OCI-LY1 (cell line): ENCODE data around the gene LAMA5.

ENCODE experiments used
- H2AFZ ChIP-seq: fragments of 200-600 bp; sonication (generic), shearing (Covaris generic); 2 replicates; pipeline ENCODE4 v1.6.0; 2014; ENCODE audit warnings: antibody characterized with exemption, mild to moderate bottlenecking, low read length
- H3F3A ChIP-seq: fragments of 200-600 bp; sonication (generic), shearing (Covaris generic); 2 replicates; pipeline ENCODE4 v1.6.0; 2014; ENCODE audit warnings: mild to moderate bottlenecking, antibody characterized with exemption, low read length, moderate library complexity; ENCODE audit not compliant: insufficient read depth
- H3K27ac ChIP-seq: fragments of 200-600 bp; sonication (generic); 2 replicates; pipeline ENCODE4 v1.5.1; 2014; ENCODE audit warnings: low read length, mixed run types, mild to moderate bottlenecking, low read depth; ENCODE audit not compliant: poor library complexity, severe bottlenecking
- H3K27me3 ChIP-seq: fragments of 200-600 bp; sonication (generic); 2 replicates; pipeline ENCODE4 v1.6.0; 2014; ENCODE audit warnings: antibody characterized with exemption, mild to moderate bottlenecking, low read length, moderate library complexity; ENCODE audit not compliant: insufficient read depth
- H3K36me3 ChIP-seq: fragments of 200-600 bp; sonication (generic); 2 replicates; pipeline ENCODE4 v1.6.1; 2014; ENCODE audit warnings: mild to moderate bottlenecking, antibody characterized with exemption, low read length, moderate library complexity, mixed read lengths; ENCODE audit not compliant: insufficient read depth
- H3K4me1 ChIP-seq: fragments of 200-600 bp; sonication (generic); 2 replicates; pipeline ENCODE4 v1.5.1; 2014; ENCODE audit warnings: mild to moderate bottlenecking, low read length, moderate library complexity; ENCODE audit not compliant: insufficient read depth, severe bottlenecking
- H3K4me2 ChIP-seq: fragments of 200-600 bp; sonication (generic), shearing (Covaris generic); 2 replicates; pipeline ENCODE4 v1.6.1; 2014; ENCODE audit warnings: low read length
- H3K4me3 ChIP-seq: fragments of 200-600 bp; sonication (generic); 2 replicates; pipeline ENCODE4 v1.5.1; 2014; ENCODE audit warnings: low read length, low read depth, mild to moderate bottlenecking, mixed read lengths; ENCODE audit not compliant: poor library complexity, severe bottlenecking
- H3K79me2 ChIP-seq: fragments of 200-600 bp; shearing (Covaris generic); 2 replicates; pipeline ENCODE4 v1.6.1; 2016; ENCODE audit warnings: mixed run types, low read length, mixed read lengths; ENCODE audit not compliant: insufficient read depth
- H3K9ac ChIP-seq: fragments of 200-600 bp; sonication (generic), shearing (Covaris generic); 2 replicates; pipeline ENCODE4 v1.6.1; 2014; ENCODE audit warnings: mild to moderate bottlenecking, low read length, mixed read lengths
- H3K9me2 ChIP-seq: fragments of 200-600 bp; sonication (generic), shearing (Covaris generic); 2 replicates; pipeline ENCODE4 v1.6.1; 2014; ENCODE audit warnings: low read depth, mild to moderate bottlenecking, low read length, mixed read lengths
- H3K9me3 ChIP-seq: fragments of 200-600 bp; shearing (Covaris generic); 2 replicates; pipeline ENCODE4 v1.6.1; 2014; ENCODE audit warnings: low read length, mixed read lengths
- H4K20me1 ChIP-seq: fragments of 200-600 bp; sonication (generic), shearing (Covaris generic); 2 replicates; pipeline ENCODE4 v1.6.0; 2016; ENCODE audit warnings: mild to moderate bottlenecking, low read length; ENCODE audit not compliant: insufficient read depth
- EZH2 ChIP-seq: fragments of 200-600 bp; sonication (generic), shearing (Covaris generic); IDR thresholded peaks from 2 replicates; pipeline ENCODE4 v1.8.0; 2017; ENCODE audit warnings: borderline replicate concordance, mixed run types, mild to moderate bottlenecking, antibody characterized with exemption, low read length, moderate library complexity, mixed read lengths
- TF ChIP-seq, protein P1 (sequence below): fragments of 200-600 bp; sonication (generic), shearing (Covaris generic); IDR thresholded peaks from 2 replicates; pipeline ENCODE4 v1.5.1; 2017; ENCODE audit warnings: mild to moderate bottlenecking, antibody characterized with exemption, low read length, moderate library complexity, mixed read lengths

Gene LAMA5

DNA sequence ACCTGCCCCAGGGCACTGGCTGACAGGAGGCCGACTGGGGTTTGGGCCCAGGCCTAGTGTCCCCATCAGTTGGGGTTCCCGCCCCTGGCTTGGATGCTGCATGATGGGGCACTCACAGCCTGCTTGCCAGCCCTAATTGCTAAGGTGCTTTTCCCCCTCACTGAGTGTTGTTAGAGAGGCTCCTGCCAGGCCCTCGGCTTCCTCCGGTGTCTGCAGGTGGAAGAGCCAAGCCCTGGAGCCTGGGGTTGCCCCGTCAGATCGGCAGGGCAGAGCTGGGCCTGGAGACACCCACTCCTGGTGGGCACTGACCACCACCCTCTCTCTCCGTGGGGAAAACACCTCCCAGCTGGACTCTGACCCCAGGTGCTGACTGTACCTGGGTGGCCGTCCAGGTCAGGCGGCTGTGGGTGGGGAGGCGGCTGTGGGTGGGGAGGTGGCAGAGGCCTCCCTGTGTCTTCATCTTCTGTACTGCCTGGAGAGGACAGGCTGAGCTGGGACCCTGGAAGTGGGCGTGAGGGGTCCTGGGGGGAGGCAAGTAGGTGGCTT lies 46.0 kb upstream of the LAMA5 start:
- H3K9ac ChIP-seq: no peak overlapping the region

DNA sequence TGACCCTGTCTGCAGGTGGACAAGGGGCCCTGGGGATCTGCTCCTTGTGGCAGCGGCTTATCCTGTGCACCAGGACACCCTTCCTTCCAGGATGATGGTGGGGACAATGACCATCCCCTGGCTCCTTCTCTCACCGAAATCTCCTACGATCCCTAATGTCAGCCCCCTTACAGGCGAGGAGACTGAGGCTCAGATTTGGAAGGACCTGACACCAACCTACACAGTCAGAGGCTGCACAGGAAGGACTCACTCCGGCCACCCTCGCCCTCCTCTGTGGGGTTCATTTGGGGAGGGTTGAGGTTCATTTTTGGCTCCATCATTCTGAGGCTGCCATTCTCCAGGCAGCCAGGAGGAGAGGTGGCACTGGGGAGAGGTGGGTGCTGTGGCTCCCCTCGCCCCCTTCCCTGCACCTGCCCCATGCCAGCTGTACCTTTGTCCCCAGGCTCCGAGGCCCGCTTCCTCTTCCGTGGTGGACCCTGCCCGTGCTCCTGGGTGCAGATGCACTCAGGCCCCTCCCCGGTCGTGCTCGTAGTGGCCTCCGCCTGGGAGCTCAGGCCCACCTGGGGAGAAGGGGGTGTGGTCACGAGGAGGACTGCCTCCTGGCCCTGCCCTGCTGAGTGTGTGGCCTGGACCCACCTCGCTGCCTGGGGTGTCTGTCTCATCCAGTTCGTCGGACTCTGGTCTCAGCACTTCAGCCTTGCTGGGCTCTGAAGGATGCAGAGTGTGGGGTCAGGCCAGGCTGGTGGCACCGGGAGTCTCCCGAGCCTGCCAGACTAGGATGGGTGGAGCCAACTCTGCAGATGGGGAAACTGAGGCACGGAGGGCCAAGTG lies 45.3 kb upstream of the LAMA5 start:
- Histone ChIP-seq H3K9me3 (no peaks in the 10 kb centered on the region), H3K4me2 (no peak overlapping the region), H3K9ac (no peak overlapping the region), H3K27ac (no peak overlapping the region), H3K79me2 (no peaks in the 10 kb centered on the region), H3K4me1 (peaks cover 15% of the 10 kb centered on the region), H3K9me2 (no peaks in the 10 kb centered on the region), H3F3A (no peaks in the 10 kb centered on the region), H3K27me3 (no peaks in the 10 kb centered on the region; the same call in 1 of the 2 replicates), H2AFZ (no peak overlapping the region), H3K4me3 (no peak overlapping the region), H3K36me3 (no peaks in the 10 kb centered on the region), H4K20me1 (no peaks in the 10 kb centered on the region)
- TF ChIP-seq, protein P1, sequence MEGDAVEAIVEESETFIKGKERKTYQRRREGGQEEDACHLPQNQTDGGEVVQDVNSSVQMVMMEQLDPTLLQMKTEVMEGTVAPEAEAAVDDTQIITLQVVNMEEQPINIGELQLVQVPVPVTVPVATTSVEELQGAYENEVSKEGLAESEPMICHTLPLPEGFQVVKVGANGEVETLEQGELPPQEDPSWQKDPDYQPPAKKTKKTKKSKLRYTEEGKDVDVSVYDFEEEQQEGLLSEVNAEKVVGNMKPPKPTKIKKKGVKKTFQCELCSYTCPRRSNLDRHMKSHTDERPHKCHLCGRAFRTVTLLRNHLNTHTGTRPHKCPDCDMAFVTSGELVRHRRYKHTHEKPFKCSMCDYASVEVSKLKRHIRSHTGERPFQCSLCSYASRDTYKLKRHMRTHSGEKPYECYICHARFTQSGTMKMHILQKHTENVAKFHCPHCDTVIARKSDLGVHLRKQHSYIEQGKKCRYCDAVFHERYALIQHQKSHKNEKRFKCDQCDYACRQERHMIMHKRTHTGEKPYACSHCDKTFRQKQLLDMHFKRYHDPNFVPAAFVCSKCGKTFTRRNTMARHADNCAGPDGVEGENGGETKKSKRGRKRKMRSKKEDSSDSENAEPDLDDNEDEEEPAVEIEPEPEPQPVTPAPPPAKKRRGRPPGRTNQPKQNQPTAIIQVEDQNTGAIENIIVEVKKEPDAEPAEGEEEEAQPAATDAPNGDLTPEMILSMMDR: no peak
- no peak for TF ChIP-seq EZH2

More for the DNA sequence above, 46.0 kb upstream of the LAMA5 start:
- Histone ChIP-seq H3K36me3 (no peaks in the 10 kb centered on the region), H3K4me2 (no peak overlapping the region), H4K20me1 (no peaks in the 10 kb centered on the region), H3K79me2 (no peaks in the 10 kb centered on the region), H2AFZ (no peak overlapping the region), H3K27ac (no peak overlapping the region), H3K27me3 (no peaks in the 10 kb centered on the region; the same call in 1 of the 2 replicates), H3K4me3 (no peak overlapping the region), H3K4me1 (peaks cover 8% of the 10 kb centered on the region), H3K9me3 (no peaks in the 10 kb centered on the region), H3F3A (no peaks in the 10 kb centered on the region), H3K9me2 (no peaks in the 10 kb centered on the region)
- no peak for TF ChIP-seq EZH2
- TF ChIP-seq, protein P1: no peak

DNA sequence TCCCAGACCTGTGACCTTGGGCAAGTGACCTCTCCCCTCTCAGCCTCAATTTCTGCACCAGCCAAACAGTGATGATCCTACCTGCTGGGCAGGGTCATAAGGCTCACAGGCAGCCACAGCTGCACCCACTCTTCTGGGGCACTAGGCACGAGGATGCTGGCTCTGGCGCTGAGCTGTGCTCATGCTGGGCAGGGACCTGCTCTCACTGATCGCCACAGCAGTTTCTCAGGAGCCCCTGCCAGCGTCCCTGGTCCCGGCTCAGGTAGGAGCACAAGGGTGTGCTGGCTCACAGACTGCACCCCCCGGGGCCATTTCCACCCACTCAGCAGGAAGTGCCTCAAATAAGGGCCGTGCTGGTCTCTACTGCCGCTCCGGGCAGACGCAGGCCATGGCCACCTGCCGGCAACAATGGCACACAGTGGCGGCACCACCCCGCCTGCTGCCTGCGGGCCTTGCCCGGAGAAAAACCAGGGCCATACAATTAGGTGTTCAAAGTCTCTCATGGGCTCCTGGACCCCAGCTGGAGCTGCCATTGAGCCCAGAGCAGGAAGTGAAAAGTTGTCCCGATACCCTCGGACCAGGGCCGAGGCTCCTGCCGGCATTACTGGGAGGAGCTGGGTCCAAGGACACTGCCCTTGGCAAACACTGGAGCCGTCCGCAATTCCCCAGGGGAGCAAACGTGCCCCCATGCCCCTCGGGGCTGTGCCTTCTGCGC lies 44.5 kb upstream of the LAMA5 start:
- Histone ChIP-seq H3K9ac (no peak overlapping the region), H4K20me1 (no peaks in the 10 kb centered on the region), H3K9me2 (no peaks in the 10 kb centered on the region), H3K27ac (no peak overlapping the region), H2AFZ (no peak overlapping the region), H3F3A (no peaks in the 10 kb centered on the region), H3K27me3 (no peaks in the 10 kb centered on the region; the same call in 1 of the 2 replicates), H3K79me2 (no peaks in the 10 kb centered on the region), H3K9me3 (no peaks in the 10 kb centered on the region), H3K36me3 (no peaks in the 10 kb centered on the region), H3K4me3 (no peak overlapping the region), H3K4me1 (peaks cover 16% of the 10 kb centered on the region), H3K4me2 (no peak overlapping the region)
- TF ChIP-seq, protein P1: no peak
- no peak for TF ChIP-seq EZH2
